ENCODE measurements around the gene COG5. TPM values are rescaled to one million over a fixed set of nuclear protein-coding genes. Genes with fewer than 3 reads are reported as not detected.

COG5 gene
- total RNA-seq, 1 donor from 2014 or later: 55.2 TPM

GRCh38 chr7:107605218-107605815 lies 41.6 kb upstream of the COG5 start:
- DNase-seq (ENCODE audit: extremely low spot score in 2 of 2): no peak
- no peaks in the 10 kb centered on the region for H3K9me3 ChIP-seq
- peaks cover 9% of the 10 kb centered on the region for H3K4me1 ChIP-seq
- peaks cover 0 to 23% of the 10 kb centered on the region in 2 donors for H3K36me3 ChIP-seq
- TF ChIP-seq POLR2A (IDR thresholded peaks at IDR 0.05) (no peak), POLR2AphosphoS5 (IDR thresholded peaks at IDR 0.05; ENCODE audit: insufficient read depth in 1 of 2, low read depth in 1 of 2) (no peak), CTCF (IDR thresholded peaks at IDR 0.05) (no peak)
- no peak overlapping the region for H3K4me3 ChIP-seq
- intact Hi-C loops (cut with DNase I): no loop called here
- H3K27me3 ChIP-seq: no peaks in the 10 kb centered on the region
- H3K27ac ChIP-seq: no peak overlapping the region

- Histone ChIP-seq H3K4me1 (peaks cover under 1% of the 10 kb centered on the region), H3K27me3 (no peaks in the 10 kb centered on the region), H3K36me3 (peaks cover 0 to 27% of the 10 kb centered on the region in 2 donors), H3K9me3 (no peaks in the 10 kb centered on the region), H3K4me3 (no peak overlapping the region), H3K27ac (no peak overlapping the region)
- DNase-seq (ENCODE audit: extremely low spot score in 2 of 2): no peak
- no peak for TF ChIP-seq POLR2A (IDR thresholded peaks at IDR 0.05)
- TF ChIP-seq POLR2AphosphoS5 (IDR thresholded peaks at IDR 0.05; ENCODE audit: insufficient read depth in 1 of 2, low read depth in 1 of 2): no peak
- TF ChIP-seq CTCF (IDR thresholded peaks at IDR 0.05): no peak
- intact Hi-C loops (cut with DNase I): no loop called here
Observed at GRCh38 chr7:107600816-107601215, 37.1 kb upstream of the COG5 start.

GRCh38 chr7:107599262-107599661 lies 35.5 kb upstream of the COG5 start:
- intact Hi-C loops (cut with DNase I): no loop called here
- Histone ChIP-seq H3K4me3 (no peak overlapping the region), H3K9me3 (no peaks in the 10 kb centered on the region), H3K27me3 (no peaks in the 10 kb centered on the region), H3K36me3 (peaks cover 0 to 41% of the 10 kb centered on the region in 2 donors), H3K27ac (no peak overlapping the region), H3K4me1 (peaks cover 13% of the 10 kb centered on the region)
- no peak for DNase-seq (ENCODE audit: extremely low spot score in 2 of 2)
- TF ChIP-seq POLR2AphosphoS5 (IDR thresholded peaks at IDR 0.05; ENCODE audit: insufficient read depth in 1 of 2, low read depth in 1 of 2) (no peak), POLR2A (IDR thresholded peaks at IDR 0.05) (no peak), CTCF (IDR thresholded peaks at IDR 0.05) (no peak)

GRCh38 chr7:107597953-107598352 lies 34.2 kb upstream of the COG5 start:
- Histone ChIP-seq H3K4me1 (peaks cover 13% of the 10 kb centered on the region), H3K27me3 (no peaks in the 10 kb centered on the region), H3K9me3 (no peaks in the 10 kb centered on the region), H3K36me3 (peaks cover 0 to 45% of the 10 kb centered on the region in 2 donors), H3K27ac (no peak overlapping the region), H3K4me3 (no peak overlapping the region)
- DNase-seq (ENCODE audit: extremely low spot score in 2 of 2): no peak
- intact Hi-C loops (cut with DNase I): no loop called here
- TF ChIP-seq CTCF (IDR thresholded peaks at IDR 0.05) (no peak), POLR2AphosphoS5 (IDR thresholded peaks at IDR 0.05; ENCODE audit: insufficient read depth in 1 of 2, low read depth in 1 of 2) (no peak), POLR2A (IDR thresholded peaks at IDR 0.05) (no peak)

GRCh38 chr7:107597582-107597916 lies 33.8 kb upstream of the COG5 start:
- TF ChIP-seq POLR2AphosphoS5 (IDR thresholded peaks at IDR 0.05; ENCODE audit: insufficient read depth in 1 of 2, low read depth in 1 of 2) (no peak), CTCF (IDR thresholded peaks at IDR 0.05) (no peak), POLR2A (IDR thresholded peaks at IDR 0.05) (no peak)
- intact Hi-C loops (cut with DNase I): no loop called here
- Histone ChIP-seq H3K27ac (no peak overlapping the region), H3K36me3 (peaks cover 0 to 43% of the 10 kb centered on the region in 2 donors), H3K9me3 (no peaks in the 10 kb centered on the region), H3K4me3 (no peak overlapping the region), H3K27me3 (no peaks in the 10 kb centered on the region), H3K4me1 (peaks cover 13% of the 10 kb centered on the region)
- DNase-seq (ENCODE audit: extremely low spot score in 2 of 2): no peak
